Left lung (tissue), 10 donors: ENCODE measurements around the gene KRTAP4-5. TPM values are rescaled to one million over a fixed set of nuclear protein-coding genes. Genes with fewer than 3 reads are reported as not detected.
"Not testable (repeated sequence)": the region's sequence is repeated elsewhere in the genome, so short reads cannot be mapped to it uniquely, and the experiment has no call there.

Source experiments
- ATAC-seq: fragments of 200-7000 bp; cut with Tn5 transposase; one replicate; pipeline ENCODE4 v1.9.1; 2020; ENCODE audit warnings: moderate library complexity
- DNase-seq, 4 donors: peaks; one replicate each; pipeline ENCODE4 v3.0.0-alpha.2; 2013 to 2020
- H3K27ac ChIP-seq, 2 donors: fragments of 200-600 bp; sonication (generic) in 1 of 2; one replicate each; pipeline versions ENCODE4 v1.5.0 to v1.8.0; 2020 to 2021
- H3K27me3 ChIP-seq, 2 donors: fragments of 200-600 bp; sonication (generic) in 1 of 2; one replicate each; pipeline versions ENCODE4 v1.5.0 to v1.8.0; 2020 to 2021
- H3K36me3 ChIP-seq, 2 donors: fragments of 200-600 bp; sonication (generic) in 1 of 2; one replicate each; pipeline versions ENCODE4 v1.5.0 to v1.8.0; 2020 to 2021
- H3K4me1 ChIP-seq, 2 donors: fragments of 200-600 bp; one replicate each; pipeline ENCODE4 v1.8.0; 2021
- H3K4me3 ChIP-seq, 2 donors: fragments of 200-600 bp; sonication (generic) in 1 of 2; one replicate each; pipeline versions ENCODE4 v1.5.0 to v1.8.0; 2020 to 2021; ENCODE audit warnings: mild to moderate bottlenecking in 1 of 2
- H3K9me3 ChIP-seq, 2 donors: fragments of 200-600 bp; sonication (generic) in 1 of 2; one replicate each; pipeline versions ENCODE4 v1.5.0 to v1.8.0; 2020 to 2021
- CTCF ChIP-seq, 2 donors: fragments of 200-600 bp; sonication (generic) in 1 of 2; IDR thresholded peaks; one replicate each; pipeline versions ENCODE4 v1.5.0 to v1.8.0; 2021; ENCODE audit warnings: antibody characterized with exemption in 2 of 2
- intact Hi-C, 2 donors: fragments of 100-400 bp; cut with DNase I; formaldehyde crosslinking; loops; one replicate each; pipeline versions ENCODE4 v1.11.2 to v1.14.2; 2022
- polyA plus RNA-seq, 6 donors: library from polyadenylated mRNA; unstranded; fragments of 120-200 nt; gene quantifications; one replicate each; pipeline ENCODE4 v1.2.1, GENCODE V29; 2013; ENCODE audit not compliant: insufficient read length in 6 of 6
- total RNA-seq, 2 donors: library from RNA; stranded (reverse); fragmentation: NEBNext Ultra II Directional; extraction: Animal tissue kit (Norgen Biotek cat#: 25700); gene quantifications; one replicate each; pipeline ENCODE4 v1.2.1, GENCODE V29; 2021
- donor health status: DM: no; HTN: yes; CAD: no.
- donor health status: DM: no; HTN: no; CAD: no.

Gene KRTAP4-5
- total and polyA plus RNA-seq, 8 donors = not detected

GRCh38 chr17:41107941-41108450 is 41.6 kb downstream of the KRTAP4-5 start:
- Histone ChIP-seq H3K9me3 (no peaks in the 10 kb centered on the region), H3K36me3 (no peaks in the 10 kb centered on the region), H3K4me1 (no peaks in the 10 kb centered on the region), H3K4me3 (no peak overlapping the region), H3K27me3 (no peaks in the 10 kb centered on the region), H3K27ac (no peak overlapping the region)
- no peak for ATAC-seq
- intact Hi-C loops = no loop called here
- no peak for DNase-seq
- TF ChIP-seq CTCF (IDR thresholded peaks at IDR 0.05) = no peak

GRCh38 chr17:41105347-41105746 is 44.3 kb downstream of the KRTAP4-5 start, which contains the start of gene KRTAP4-9:
KRTAP4-9 (plus strand) TSS chr17:41105389; CDS start chr17:41105389, 0 bp downstream.
- DNase-seq, ATAC-seq, H3K36me3 ChIP-seq, H3K27me3 ChIP-seq, H3K4me3 ChIP-seq, H3K27ac ChIP-seq, H3K4me1 ChIP-seq, intact Hi-C loops, H3K9me3 ChIP-seq: not testable (repeated sequence)

- H3K9me3 ChIP-seq, H3K4me1 ChIP-seq, H3K4me3 ChIP-seq, H3K36me3 ChIP-seq, H3K27me3 ChIP-seq, DNase-seq, intact Hi-C loops, H3K27ac ChIP-seq: not testable (repeated sequence)
- ATAC-seq = peak; percentile 71
These were observed 45.1 kb downstream of the KRTAP4-5 start for GRCh38 chr17:41104386-41105038.

GRCh38 chr17:41103896-41104295 is 45.7 kb downstream of the KRTAP4-5 start:
- Histone ChIP-seq H3K4me3 (no peak overlapping the region), H3K27ac (no peak overlapping the region), H3K9me3 (no peaks in the 10 kb centered on the region), H3K4me1 (no peaks in the 10 kb centered on the region), H3K27me3 (no peaks in the 10 kb centered on the region), H3K36me3 (no peaks in the 10 kb centered on the region)
- no peak for TF ChIP-seq CTCF (IDR thresholded peaks at IDR 0.05)
- ATAC-seq (no peak), DNase-seq (no peak)
- intact Hi-C loops = no loop called here

- H3K4me3 ChIP-seq = no peak within 1 kb of the TSS
- H3K36me3 ChIP-seq = no peaks in the 10 kb centered on the region
- TF ChIP-seq CTCF (IDR thresholded peaks at IDR 0.05) = no peak
- intact Hi-C loops = no loop called here
- DNase-seq = no peak
- no peak within 1 kb of the TSS for H3K27ac ChIP-seq
- no peaks in the 10 kb centered on the region for H3K4me1 ChIP-seq
- peaks cover 0 to 9% of the 10 kb centered on the region in 2 donors for H3K27me3 ChIP-seq
- H3K9me3 ChIP-seq = no peaks in the 10 kb centered on the region
- ATAC-seq = no peak
These were observed 47.9 kb downstream of the KRTAP4-5 start, which contains the start of gene KRTAP4-16 for GRCh38 chr17:41101586-41102259. KRTAP4-16 (minus strand) TSS chr17:41102209; CDS start chr17:41102209, 0 bp downstream.

- intact Hi-C loops, DNase-seq: not testable (repeated sequence)
These were observed 49.7 kb downstream of the KRTAP4-5 start for GRCh38 chr17:41099682-41100480.

More at GRCh38 chr17:41099682-41100480, 49.7 kb downstream of the KRTAP4-5 start:
- not testable (repeated sequence) for H3K4me1 ChIP-seq, H3K9me3 ChIP-seq, ATAC-seq, H3K27me3 ChIP-seq, H3K36me3 ChIP-seq, H3K27ac ChIP-seq, H3K4me3 ChIP-seq

Other genes with a start within 250 kb of the KRTAP4-5 start
Only the 30 nearest of the 40 such genes appear.
- gene KRTAP3-2, start 149.9 kb downstream of the KRTAP4-5 start, total RNA-seq = not detected
- gene KRTAP3-2, start 149.9 kb downstream of the KRTAP4-5 start, polyA plus RNA-seq = not detected
- gene KRTAP3-1, start 140.7 kb downstream of the KRTAP4-5 start, total RNA-seq = not detected
- not detected for gene KRTAP3-1, start 140.7 kb downstream of the KRTAP4-5 start, polyA plus RNA-seq
- not detected for gene KRTAP1-5, start 122.6 kb downstream of the KRTAP4-5 start, total RNA-seq
- not detected for gene KRTAP1-5, start 122.6 kb downstream of the KRTAP4-5 start, polyA plus RNA-seq
- gene KRTAP1-4, start 119.6 kb downstream of the KRTAP4-5 start, total RNA-seq = not detected
- gene KRTAP1-4, start 119.6 kb downstream of the KRTAP4-5 start, polyA plus RNA-seq = not detected
- gene KRTAP1-3, start 115.0 kb downstream of the KRTAP4-5 start, total RNA-seq = not detected
- gene KRTAP1-3, start 115.0 kb downstream of the KRTAP4-5 start, polyA plus RNA-seq = not detected
- gene KRTAP1-1, start 108.4 kb downstream of the KRTAP4-5 start, total RNA-seq = not detected
- not detected for gene KRTAP1-1, start 108.4 kb downstream of the KRTAP4-5 start, polyA plus RNA-seq
- not detected for gene KRTAP2-1, start 102.5 kb downstream of the KRTAP4-5 start, total RNA-seq
- not detected for gene KRTAP2-1, start 102.5 kb downstream of the KRTAP4-5 start, polyA plus RNA-seq
- not detected for gene KRTAP2-2, start 94.6 kb downstream of the KRTAP4-5 start, total RNA-seq
- gene KRTAP2-2, start 94.6 kb downstream of the KRTAP4-5 start, polyA plus RNA-seq = not detected
- gene KRTAP2-3, start 89.7 kb downstream of the KRTAP4-5 start, total RNA-seq = 1 to 10 TPM in 1 of 2 donors, not detected in 1; 1.2 TPM
- gene KRTAP2-3, start 89.7 kb downstream of the KRTAP4-5 start, polyA plus RNA-seq = not detected
- not detected for gene KRTAP2-4, start 83.9 kb downstream of the KRTAP4-5 start, total RNA-seq
- gene KRTAP2-4, start 83.9 kb downstream of the KRTAP4-5 start, polyA plus RNA-seq = not detected
- gene KRTAP4-7, start 65.7 kb downstream of the KRTAP4-5 start, total RNA-seq = not detected
- gene KRTAP4-7, start 65.7 kb downstream of the KRTAP4-5 start, polyA plus RNA-seq = not detected
- gene KRTAP4-8, start 51.7 kb downstream of the KRTAP4-5 start, total RNA-seq = not detected
- not detected for gene KRTAP4-8, start 51.7 kb downstream of the KRTAP4-5 start, polyA plus RNA-seq
- gene KRTAP4-16, start 47.6 kb downstream of the KRTAP4-5 start, total RNA-seq = not detected
- not detected for gene KRTAP4-16, start 47.6 kb downstream of the KRTAP4-5 start, polyA plus RNA-seq
- not detected for gene KRTAP4-9, start 44.4 kb downstream of the KRTAP4-5 start, total RNA-seq
- gene KRTAP4-9, start 44.4 kb downstream of the KRTAP4-5 start, polyA plus RNA-seq = not detected
- gene KRTAP4-11, start 31.5 kb downstream of the KRTAP4-5 start, total RNA-seq = not detected
- gene KRTAP4-11, start 31.5 kb downstream of the KRTAP4-5 start, polyA plus RNA-seq = under 1 TPM in 1 of 6 donors, not detected in 5; 0.23 TPM
- not detected for gene KRTAP4-12, start 25.6 kb downstream of the KRTAP4-5 start, total RNA-seq
- not detected for gene KRTAP4-12, start 25.6 kb downstream of the KRTAP4-5 start, polyA plus RNA-seq
- not detected for gene KRTAP4-6, start 9.3 kb downstream of the KRTAP4-5 start, total RNA-seq
- gene KRTAP4-6, start 9.3 kb downstream of the KRTAP4-5 start, polyA plus RNA-seq = not detected
- not detected for gene KRTAP4-4, start 10.9 kb upstream of the KRTAP4-5 start, total RNA-seq
- not detected for gene KRTAP4-4, start 10.9 kb upstream of the KRTAP4-5 start, polyA plus RNA-seq
- not detected for gene KRTAP4-3, start 18.4 kb upstream of the KRTAP4-5 start, total RNA-seq
- not detected for gene KRTAP4-3, start 18.4 kb upstream of the KRTAP4-5 start, polyA plus RNA-seq
- not detected for gene KRTAP4-2, start 28.4 kb upstream of the KRTAP4-5 start, total RNA-seq
- gene KRTAP4-2, start 28.4 kb upstream of the KRTAP4-5 start, polyA plus RNA-seq = not detected
- not detected for gene KRTAP4-1, start 35.1 kb upstream of the KRTAP4-5 start, total RNA-seq
- gene KRTAP4-1, start 35.1 kb upstream of the KRTAP4-5 start, polyA plus RNA-seq = not detected
- gene KRTAP9-1, start 40.1 kb upstream of the KRTAP4-5 start, total RNA-seq = not detected
- gene KRTAP9-1, start 40.1 kb upstream of the KRTAP4-5 start, polyA plus RNA-seq = not detected
- not detected for gene KRTAP9-2, start 76.8 kb upstream of the KRTAP4-5 start, total RNA-seq
- gene KRTAP9-2, start 76.8 kb upstream of the KRTAP4-5 start, polyA plus RNA-seq = not detected
- not detected for gene KRTAP9-3, start 82.6 kb upstream of the KRTAP4-5 start, total RNA-seq
- not detected for gene KRTAP9-3, start 82.6 kb upstream of the KRTAP4-5 start, polyA plus RNA-seq
- gene KRTAP9-8, start 88.2 kb upstream of the KRTAP4-5 start, total RNA-seq = not detected
- gene KRTAP9-8, start 88.2 kb upstream of the KRTAP4-5 start, polyA plus RNA-seq = not detected
- not detected for gene KRTAP9-4, start 99.9 kb upstream of the KRTAP4-5 start, total RNA-seq
- gene KRTAP9-4, start 99.9 kb upstream of the KRTAP4-5 start, polyA plus RNA-seq = not detected
- gene KRTAP9-9, start 105.6 kb upstream of the KRTAP4-5 start, total RNA-seq = not detected
- not detected for gene KRTAP9-9, start 105.6 kb upstream of the KRTAP4-5 start, polyA plus RNA-seq
- not detected for gene KRTAP9-6, start 115.6 kb upstream of the KRTAP4-5 start, total RNA-seq
- under 1 TPM in 3 of 6 donors, not detected in 3; 0.13 to 0.25 (median 0.23) TPM for gene KRTAP9-6, start 115.6 kb upstream of the KRTAP4-5 start, polyA plus RNA-seq
- not detected for gene KRTAP9-7, start 125.9 kb upstream of the KRTAP4-5 start, total RNA-seq
- gene KRTAP9-7, start 125.9 kb upstream of the KRTAP4-5 start, polyA plus RNA-seq = not detected
- not detected for gene KRTAP29-1, start 153.0 kb upstream of the KRTAP4-5 start, total RNA-seq
- gene KRTAP29-1, start 153.0 kb upstream of the KRTAP4-5 start, polyA plus RNA-seq = not detected